Right ventricle myocardium inferior (tissue), 1 donor: ENCODE results near the gene MACROD2. TPM values are rescaled to one million over a fixed set of nuclear protein-coding genes. Genes with fewer than 3 reads are reported as not detected.

ENCODE experiments used
- ATAC-seq: fragments of 200-7000 bp; cut with Tn5 transposase; one replicate; pipeline ENCODE4 v1.9.1; 2020; ENCODE audit warnings: mild to moderate bottlenecking, moderate library complexity
- DNase-seq: peaks from one replicate; pipeline ENCODE4 v3.0.0; 2021; ENCODE audit errors: missing footprints
- intact Hi-C: fragments of 100-400 bp; cut with DNase I; formaldehyde crosslinking; loops from one replicate; pipeline ENCODE4 v1.11.0; 2022
- total RNA-seq: library from RNA; stranded (reverse); fragmentation: NEBNext Ultra II Directional; extraction: Animal tissue kit (Norgen Biotek cat#: 25700); gene quantifications from one replicate; pipeline ENCODE4 v1.2.1, GENCODE V29; 2021
- donor health status: DM: no; HTN: yes; CAD: no; lungs with severe emphysema.

MACROD2 gene
- total RNA-seq, 1 donor from 2014 or later, result 5.0 TPM

DNA sequence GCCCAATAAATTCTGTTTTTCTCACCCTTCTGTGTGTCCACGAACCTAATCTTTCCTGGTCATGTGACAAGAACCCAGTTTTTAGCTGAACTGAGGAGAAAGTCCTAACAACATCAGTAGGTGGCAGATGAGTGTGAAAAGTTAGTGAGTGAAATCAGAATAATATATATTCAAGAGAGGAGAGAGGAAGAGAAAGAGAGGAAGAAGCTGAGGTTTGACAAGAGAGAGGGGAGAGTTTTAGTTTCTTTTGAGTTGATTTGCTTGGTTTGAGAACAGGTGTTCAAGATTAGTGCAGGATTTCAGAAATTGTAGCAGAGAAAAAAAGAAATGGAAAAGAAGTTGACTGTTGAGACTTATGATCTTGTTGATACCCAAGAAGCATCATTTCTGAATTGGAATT lies 1272.6 kb downstream of the MACROD2 start:
- ATAC-seq, result no peak
- intact Hi-C loops, result no loop called here
- no peak for DNase-seq

GRCh38 chr20:15278041-15278440 lies 1282.7 kb downstream of the MACROD2 start:
- intact Hi-C loops, result no loop called here
- DNase-seq (no peak), ATAC-seq (no peak)

GRCh38 chr20:15287329-15287728 lies 1292.0 kb downstream of the MACROD2 start:
- intact Hi-C loops, result no loop called here
- DNase-seq (no peak), ATAC-seq (no peak)

GRCh38 chr20:15288106-15288505 lies 1292.8 kb downstream of the MACROD2 start:
- intact Hi-C loops, result no loop called here
- ATAC-seq, result no peak

DNA sequence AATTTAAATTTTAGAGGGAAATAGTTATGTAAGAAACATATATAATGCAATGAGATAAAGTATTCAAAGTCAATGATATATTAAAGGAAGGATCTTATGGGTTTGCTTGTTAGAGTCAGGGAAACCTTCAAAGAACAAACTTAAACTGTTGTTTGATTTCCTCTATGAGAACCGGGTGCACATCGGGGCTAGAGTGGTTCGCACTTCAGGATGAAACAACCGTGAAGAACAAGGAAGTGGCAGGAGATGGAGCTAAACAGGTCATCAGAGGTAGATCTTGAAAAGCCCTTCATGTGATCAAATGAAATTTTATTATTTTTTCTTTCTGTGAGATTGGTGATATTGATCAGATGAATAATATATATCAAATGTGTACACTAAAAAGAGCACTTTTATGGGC lies 1294.0 kb downstream of the MACROD2 start:
- DNase-seq (no peak), ATAC-seq (no peak)
- intact Hi-C loops, result no loop called here

More at GRCh38 chr20:15288106-15288505, 1292.8 kb downstream of the MACROD2 start:
- no peak for DNase-seq

- DNase-seq (no peak), ATAC-seq (no peak)
- intact Hi-C loops, result no loop called here
Observed at GRCh38 chr20:15292405-15292804, 1297.1 kb downstream of the MACROD2 start.

GRCh38 chr20:15296422-15296821 lies 1301.1 kb downstream of the MACROD2 start:
- intact Hi-C loops, result no loop called here
- no peak for ATAC-seq
- no peak for DNase-seq

DNA sequence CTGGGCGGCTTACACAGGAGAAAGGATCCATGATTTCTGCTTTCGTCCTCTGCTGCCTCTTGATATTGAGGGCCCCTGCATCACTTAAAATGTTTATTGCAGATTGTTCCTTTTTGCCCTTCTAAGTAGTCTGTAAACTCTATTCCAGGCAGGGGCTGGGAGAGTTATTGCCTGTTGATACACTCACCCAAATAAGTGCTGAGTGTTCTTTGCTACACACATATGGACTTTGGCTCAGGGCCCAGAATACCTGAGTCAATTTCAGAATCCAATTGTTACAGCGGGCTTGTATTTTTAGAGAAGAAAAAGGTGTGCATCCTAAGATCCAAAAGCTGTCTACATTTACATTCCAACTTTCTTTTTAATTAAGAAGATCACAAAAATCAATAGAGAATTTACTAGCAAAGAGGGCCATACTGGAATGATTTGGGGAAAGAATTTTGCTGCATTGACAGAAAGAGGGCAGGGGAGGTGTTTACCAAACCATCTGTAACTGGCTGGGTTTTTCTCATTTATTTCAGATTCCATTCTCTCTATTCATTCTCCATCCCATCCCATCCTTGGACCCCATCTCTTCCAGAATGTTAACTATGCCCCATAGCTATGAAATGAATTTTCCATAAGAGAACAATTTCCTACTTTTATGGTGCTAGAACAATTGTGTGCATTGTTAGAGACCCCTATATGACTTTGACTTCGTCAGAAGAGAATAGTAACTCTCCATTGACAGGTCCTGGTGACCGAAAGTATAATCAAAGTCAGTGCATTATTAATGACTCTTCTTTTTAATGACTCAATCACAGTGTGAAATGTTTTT lies 1302.0 kb downstream of the MACROD2 start:
- DNase-seq, result no peak
- no peak for ATAC-seq
- intact Hi-C loops, result no loop called here

GRCh38 chr20:15302075-15302474 lies 1306.8 kb downstream of the MACROD2 start:
- no peak for ATAC-seq
- intact Hi-C loops, result no loop called here
- DNase-seq, result no peak

DNA sequence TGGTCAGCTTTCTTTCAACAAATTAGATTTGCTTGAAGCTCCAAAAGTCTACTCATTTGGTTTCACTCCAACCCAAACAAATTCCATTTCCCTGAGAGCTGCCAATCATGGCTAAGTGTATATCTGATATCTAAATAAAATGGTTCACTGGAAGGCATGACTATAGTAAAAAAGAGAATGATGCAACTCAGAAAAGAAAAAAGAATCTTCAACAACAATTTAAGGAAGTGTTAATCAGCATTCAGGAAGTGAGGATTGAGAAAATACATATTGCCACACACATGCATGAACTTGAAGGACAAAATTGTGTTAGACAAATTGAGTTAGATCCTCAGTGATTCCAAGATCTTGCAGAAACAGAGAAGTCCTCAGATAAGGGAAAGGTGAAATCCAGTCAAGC lies 1315.0 kb downstream of the MACROD2 start:
- intact Hi-C loops, result no loop called here
- no peak for ATAC-seq
- no peak for DNase-seq

- ATAC-seq (no peak), DNase-seq (no peak)
- intact Hi-C loops, result no loop called here
Observed at GRCh38 chr20:15316556-15316955, 1321.2 kb downstream of the MACROD2 start.

- no peak for ATAC-seq
- DNase-seq, result no peak
- intact Hi-C loops, result no loop called here
Observed at GRCh38 chr20:15317546-15318232, 1322.4 kb downstream of the MACROD2 start.

DNA sequence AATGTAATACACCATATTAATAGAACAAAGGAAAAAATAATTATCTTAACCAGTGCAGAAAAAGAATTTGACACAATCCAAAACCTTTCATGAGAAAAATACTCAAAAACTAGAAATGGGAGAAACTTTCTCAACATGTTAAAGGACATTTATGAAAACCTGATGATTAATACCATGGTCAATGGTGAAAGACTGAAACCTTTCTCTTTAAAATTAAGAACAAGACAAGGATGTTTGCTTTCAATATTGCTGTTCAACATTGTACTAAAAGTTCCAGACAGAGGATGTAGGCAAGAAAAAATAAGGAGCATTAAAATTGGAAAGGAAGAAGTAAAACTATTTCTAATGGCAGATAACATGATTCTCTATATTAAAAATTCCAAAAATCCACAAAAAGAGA lies 1323.4 kb downstream of the MACROD2 start:
- intact Hi-C loops, result no loop called here
- ATAC-seq, result no peak

DNA sequence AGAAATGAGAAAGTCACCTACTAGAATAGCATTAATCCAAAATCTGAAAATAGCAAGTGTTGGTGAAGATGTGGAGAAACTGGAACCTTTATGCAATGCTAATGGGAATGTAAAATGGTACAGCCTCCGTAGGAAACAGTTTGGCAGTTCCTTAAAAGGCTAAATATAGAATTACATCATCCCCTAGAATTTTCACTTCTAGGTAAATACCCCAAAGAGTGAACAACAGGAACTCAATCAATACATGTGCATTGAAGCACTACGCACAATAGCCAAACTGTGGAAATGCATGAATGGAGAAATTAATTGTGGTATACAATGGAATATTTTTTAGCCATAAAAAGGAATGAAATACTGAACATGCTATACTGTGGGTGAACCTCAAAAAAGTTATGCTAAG lies 1324.1 kb downstream of the MACROD2 start:
- DNase-seq (no peak), ATAC-seq (no peak)
- intact Hi-C loops, result no loop called here

More for the DNA sequence above, 1323.4 kb downstream of the MACROD2 start:
- no peak for DNase-seq

DNA sequence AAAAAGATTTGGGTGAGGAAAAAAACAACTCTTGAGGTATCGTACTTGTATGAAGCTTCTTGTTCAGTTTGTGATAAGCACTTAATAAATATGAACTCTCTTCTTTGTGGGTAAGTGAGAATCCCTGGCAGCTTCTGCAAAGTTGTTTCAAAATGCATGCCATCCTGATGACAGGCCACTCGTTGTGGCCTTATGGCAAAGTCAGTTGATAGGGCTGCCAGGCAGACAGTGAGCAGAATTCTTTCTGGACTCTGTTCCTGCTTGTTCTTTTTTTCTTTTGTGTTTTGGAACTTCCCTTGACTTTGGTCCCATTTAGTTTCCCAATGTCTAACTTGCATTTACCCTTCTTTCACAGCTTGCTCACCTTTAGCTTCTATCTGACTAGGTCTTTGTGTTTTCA lies 1325.6 kb downstream of the MACROD2 start:
- intact Hi-C loops, result no loop called here
- ATAC-seq (no peak), DNase-seq (no peak)

DNA sequence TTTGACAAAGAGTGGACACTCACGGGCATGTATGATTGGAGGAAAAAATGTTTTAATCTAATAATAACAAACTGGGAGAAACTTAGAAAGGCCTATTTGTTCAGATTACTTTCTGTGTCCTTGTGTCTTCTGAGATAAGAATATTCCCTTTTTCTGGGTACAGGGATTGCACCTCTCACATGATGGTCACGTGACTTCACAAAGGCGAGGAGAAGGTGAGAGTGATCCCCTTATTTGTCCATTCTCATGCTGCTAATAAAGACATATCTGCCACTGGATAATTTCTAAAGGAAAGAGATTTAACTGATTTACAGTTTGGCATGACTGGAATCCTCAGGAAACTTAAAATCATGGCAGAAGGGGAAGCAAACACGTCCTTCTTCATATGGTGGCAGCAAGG lies 1331.8 kb downstream of the MACROD2 start:
- intact Hi-C loops, result no loop called here
- ATAC-seq (no peak), DNase-seq (no peak)

- DNase-seq (no peak), ATAC-seq (no peak)
- intact Hi-C loops, result no loop called here
Observed at GRCh38 chr20:15328084-15328483, 1332.8 kb downstream of the MACROD2 start.

DNA sequence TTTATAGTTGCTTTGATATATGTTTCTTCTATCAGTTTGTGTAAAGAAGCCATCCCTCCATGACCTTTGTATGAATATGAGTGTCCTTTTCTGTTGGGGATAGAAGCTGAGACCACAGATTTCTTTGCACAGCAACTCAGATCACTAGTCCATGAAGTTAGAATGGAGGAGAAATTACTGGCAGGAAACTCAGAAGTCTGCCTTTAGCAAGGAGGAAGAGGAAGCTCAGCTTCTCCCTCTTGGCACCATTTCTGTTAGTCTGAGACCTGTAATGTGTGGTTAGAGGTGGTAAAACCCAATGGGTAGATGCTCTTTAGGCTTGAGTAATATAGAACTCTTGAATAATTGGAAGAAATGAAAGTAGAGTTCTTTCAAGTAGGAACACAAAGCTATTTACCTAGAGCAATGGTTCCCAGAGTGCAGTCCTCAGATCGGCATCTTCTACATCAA lies 1337.4 kb downstream of the MACROD2 start:
- no peak for DNase-seq
- ATAC-seq, result no peak
- intact Hi-C loops, result no loop called here

DNA sequence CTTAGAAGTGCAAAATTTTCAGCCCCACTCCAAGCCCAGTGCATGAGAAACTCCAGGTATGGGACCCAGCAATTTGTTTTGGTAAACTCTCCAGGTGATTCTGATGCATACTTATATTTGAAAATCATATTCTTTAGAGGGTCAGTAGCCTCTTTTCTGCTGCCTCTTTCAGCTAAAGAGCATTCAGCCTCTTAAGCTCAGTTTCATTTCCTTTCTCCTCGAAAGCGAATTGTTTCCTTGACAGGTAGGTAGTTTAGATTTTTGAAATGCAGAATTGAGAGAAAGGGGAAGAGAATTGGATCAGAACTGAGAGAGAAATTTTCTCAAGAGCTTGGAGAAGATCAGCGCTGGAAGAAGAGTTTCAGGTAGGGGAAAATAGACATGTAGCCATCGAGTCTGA lies 1337.9 kb downstream of the MACROD2 start:
- ATAC-seq (no peak), DNase-seq (no peak)
- intact Hi-C loops, result no loop called here

DNA sequence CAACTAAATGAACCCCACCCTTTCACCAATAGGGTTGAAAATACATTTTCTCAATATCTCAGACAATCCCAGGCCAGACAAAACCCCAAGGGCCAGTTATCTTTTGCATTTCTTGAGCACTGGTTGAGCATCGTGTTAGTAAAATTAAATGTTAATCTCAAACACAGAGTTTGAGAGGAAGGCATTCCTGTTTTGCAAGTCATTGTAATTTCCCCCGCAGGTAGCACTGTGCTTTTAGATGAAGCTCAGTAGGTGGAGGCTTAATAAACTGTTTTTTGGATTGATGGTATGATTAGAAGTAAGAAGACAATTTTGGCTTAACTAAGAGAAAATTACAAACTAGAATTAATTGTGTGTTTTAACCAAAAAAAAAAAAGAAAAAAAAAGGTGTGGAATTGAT lies 1340.7 kb downstream of the MACROD2 start:
- intact Hi-C loops, result no loop called here
- ATAC-seq (no peak), DNase-seq (no peak)
